ENCODE results near the gene KLRC4.

DNA sequence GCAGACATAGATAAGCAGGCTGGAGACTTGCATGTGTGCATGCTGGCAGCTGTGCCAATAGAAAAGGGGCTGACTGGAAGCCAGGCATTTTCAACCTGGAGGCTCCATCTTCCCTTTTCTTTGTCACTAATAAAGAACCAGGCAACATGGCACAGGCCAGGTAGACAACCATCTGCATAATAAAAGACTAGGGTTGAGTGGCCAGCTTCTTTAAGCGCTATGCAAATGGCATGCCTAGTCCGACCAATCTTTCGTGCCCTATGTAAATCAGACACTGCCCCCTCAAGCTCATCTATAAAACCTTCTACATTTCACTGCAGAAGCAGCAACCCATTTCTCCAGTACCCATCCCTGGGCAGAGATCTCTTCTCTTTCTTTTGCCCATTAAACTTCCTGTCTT lies 48.2 kb upstream of the KLRC4 start:
- no peak for TF ChIP-seq CTCF (IDR thresholded peaks at IDR 0.05; ENCODE audit: control extremely low read depth in 1 of 3, insufficient read depth in 1 of 3, low read depth in 1 of 3, low read length in 3 of 3)
- TF ChIP-seq SP4 (IDR thresholded peaks at IDR 0.05; ENCODE audit: low read length): no peak
- TF ChIP-seq JUND (IDR thresholded peaks at IDR 0.05; ENCODE audit: low read length): no peak

Measured in H1 (cell line).